Caco-2 (cell line): ENCODE measurements around the gene GALNTL6. TPM values are rescaled to one million over a fixed set of nuclear protein-coding genes. Genes with fewer than 3 reads are reported as not detected.

Source experiments
- BruUV-seq: library from RNA; stranded (reverse); fragments of 400-500 nt; replicated peaks from 2 replicates; lab custom pipeline; 2021; lab: Mats Ljungman, UMichigan
- CTCF ChIA-PET: fragments of 300-600 bp; sonication (Branson Sonifier 250); formaldehyde crosslinking; loops from one replicate; lab custom pipeline; 2022; ENCODE audit warnings: antibody characterized with exemption; lab: Charles Lee
- POLR2A ChIA-PET: fragments of 300-600 bp; sonication (Branson Sonifier 250); formaldehyde crosslinking; loops from one replicate; lab custom pipeline; 2022; ENCODE audit warnings: antibody characterized with exemption; lab: Charles Lee
- DNase-seq, 2 experiments: peaks; one replicate each; pipeline versions ENCODE4 v3.0.0 to v3.0.0-alpha.2; 2020 to 2022
- H3K27me3 ChIP-seq: replicated peaks from 2 replicates; pipeline ENCODE4 v1.6.0; 2011; ENCODE audit warnings: low read length; ENCODE audit not compliant: control insufficient read depth, insufficient read depth
- H3K36me3 ChIP-seq: 2 replicates; pipeline ENCODE4 v1.5.1; 2011; ENCODE audit warnings: low read length; ENCODE audit not compliant: control insufficient read depth, insufficient read depth
- H3K4me1 ChIP-seq: fragments of 250-450 bp; sonication (Bioruptor Pico); 2 replicates; pipeline ENCODE4 v1.5.1; 2020; ENCODE audit warnings: mild to moderate bottlenecking
- H3K4me3 ChIP-seq: 2 replicates; pipeline ENCODE4 v1.5.1; 2011; ENCODE audit warnings: low read depth, mild to moderate bottlenecking, control low read depth, low read length
- H3K9me3 ChIP-seq: fragments of 250-450 bp; sonication (Bioruptor Pico); 2 replicates; pipeline ENCODE4 v1.5.1; 2020; ENCODE audit warnings: mild to moderate bottlenecking, moderate library complexity
- H3K27ac Mint-ChIP-seq: one replicate; pipeline ENCODE4 v1.8.0; 2022; ENCODE audit warnings: mixed read lengths; ENCODE audit not compliant: unreplicated experiment
- H3K27me3 Mint-ChIP-seq: one replicate; pipeline ENCODE4 v1.8.0; 2022; ENCODE audit warnings: mixed read lengths; ENCODE audit not compliant: insufficient read depth, unreplicated experiment
- H3K36me3 Mint-ChIP-seq: one replicate; pipeline ENCODE4 v1.8.0; 2022; ENCODE audit warnings: mild to moderate bottlenecking, mixed read lengths; ENCODE audit not compliant: insufficient read depth, unreplicated experiment
- H3K4me1 Mint-ChIP-seq: one replicate; pipeline ENCODE4 v1.8.0; 2022; ENCODE audit warnings: low read depth, mixed read lengths; ENCODE audit not compliant: unreplicated experiment
- H3K4me3 Mint-ChIP-seq: one replicate; pipeline ENCODE4 v1.8.0; 2022; ENCODE audit warnings: mild to moderate bottlenecking, moderate library complexity, mixed read lengths; ENCODE audit not compliant: unreplicated experiment
- H3K9me3 Mint-ChIP-seq: one replicate; pipeline ENCODE4 v1.8.0; 2022; ENCODE audit warnings: mixed read lengths; ENCODE audit not compliant: unreplicated experiment
- CTCF ChIP-seq, 2 experiments: fragments of 200-600 bp in 1 of 2; IDR thresholded peaks; 1 replicate in 1 of 2; 2 replicates in 1 of 2; pipeline versions ENCODE4 v1.5.1 to v1.8.0; 2011 to 2022; ENCODE audit warnings: antibody characterized with exemption in 1 of 2, control low read depth in 1 of 2, inconsistent platforms in 1 of 2, low read depth in 1 of 2, low read length in 1 of 2, mild to moderate bottlenecking in 1 of 2, moderate library complexity in 1 of 2; ENCODE audit not compliant: insufficient read depth in 1 of 2, severe bottlenecking in 1 of 2, unreplicated experiment in 1 of 2
- intact Hi-C: fragments of 100-400 bp; cut with micrococcal nuclease; formaldehyde crosslinking; loops from one replicate; pipeline ENCODE4 v1.10.0; 2022; ENCODE audit not compliant: unreplicated experiment
- total RNA-seq: library from RNA; stranded (reverse); gene quantifications from 2 replicates; pipeline ENCODE4 v1.2.3, GENCODE V29; 2022

The GALNTL6 gene
- total RNA-seq, 1 experiment from 2014 or later, result not detected

- Histone ChIP-seq H3K4me1 (no peaks in the 10 kb centered on the region), H3K9me3 (no peaks in the 10 kb centered on the region), H3K36me3 (no peaks in the 10 kb centered on the region), H3K27me3 (no peaks in the 10 kb centered on the region), H3K4me3 (no peak overlapping the region)
- Mint-ChIP-seq H3K36me3 (no peaks in the 10 kb centered on the region), H3K27me3 (peaks cover 4% of the 10 kb centered on the region), H3K9me3 (no peaks in the 10 kb centered on the region), H3K4me3 (no peak overlapping the region), H3K4me1 (no peaks in the 10 kb centered on the region), H3K27ac (no peak overlapping the region)
- no TSS peak for BruUV-seq
- ChIA-PET POLR2A (no interaction called here), CTCF (no interaction called here)
- intact Hi-C loops, result no loop called here
- no peak for DNase-seq
- TF ChIP-seq CTCF (IDR thresholded peaks at IDR 0.05; ENCODE audit: insufficient read depth in 1 of 2, low read depth in 1 of 2, low read length in 1 of 2, severe bottlenecking in 1 of 2, unreplicated experiment in 1 of 2), result no peak
Measured at GRCh38 chr4:172978848-172979247, 1165.6 kb downstream of the GALNTL6 start.

GRCh38 chr4:172979332-172979731, 1166.1 kb downstream of the GALNTL6 start:
- Mint-ChIP-seq H3K9me3 (no peaks in the 10 kb centered on the region), H3K4me1 (no peaks in the 10 kb centered on the region), H3K4me3 (no peak overlapping the region), H3K27ac (no peak overlapping the region), H3K27me3 (peaks cover 4% of the 10 kb centered on the region), H3K36me3 (no peaks in the 10 kb centered on the region)
- ChIA-PET POLR2A (no interaction called here), CTCF (no interaction called here)
- Histone ChIP-seq H3K4me1 (no peaks in the 10 kb centered on the region), H3K4me3 (no peak overlapping the region), H3K27me3 (no peaks in the 10 kb centered on the region), H3K36me3 (no peaks in the 10 kb centered on the region), H3K9me3 (no peaks in the 10 kb centered on the region)
- no peak for TF ChIP-seq CTCF (IDR thresholded peaks at IDR 0.05; ENCODE audit: insufficient read depth in 1 of 2, low read depth in 1 of 2, low read length in 1 of 2, severe bottlenecking in 1 of 2, unreplicated experiment in 1 of 2)
- BruUV-seq, result no TSS peak
- intact Hi-C loops, result no loop called here
- no peak for DNase-seq

GRCh38 chr4:172980219-172980618, 1167.0 kb downstream of the GALNTL6 start:
- POLR2A ChIA-PET, result no interaction called here

More at GRCh38 chr4:172980219-172980618, 1167.0 kb downstream of the GALNTL6 start:
- H3K4me1 Mint-ChIP-seq, result no peaks in the 10 kb centered on the region
- no TSS peak for BruUV-seq
- no peaks in the 10 kb centered on the region for H3K4me1 ChIP-seq
- intact Hi-C loops, result no loop called here
- no peaks in the 10 kb centered on the region for H3K9me3 Mint-ChIP-seq
- DNase-seq, result no peak
- H3K27me3 ChIP-seq, result no peaks in the 10 kb centered on the region
- CTCF ChIA-PET, result no interaction called here
- peaks cover 4% of the 10 kb centered on the region for H3K27me3 Mint-ChIP-seq
- no peak overlapping the region for H3K4me3 ChIP-seq
- H3K9me3 ChIP-seq, result no peaks in the 10 kb centered on the region
- no peaks in the 10 kb centered on the region for H3K36me3 ChIP-seq
- TF ChIP-seq CTCF (IDR thresholded peaks at IDR 0.05; ENCODE audit: insufficient read depth in 1 of 2, low read depth in 1 of 2, low read length in 1 of 2, severe bottlenecking in 1 of 2, unreplicated experiment in 1 of 2), result no peak
- H3K27ac Mint-ChIP-seq, result no peak overlapping the region
- H3K36me3 Mint-ChIP-seq, result no peaks in the 10 kb centered on the region
- H3K4me3 Mint-ChIP-seq, result no peak overlapping the region
